Right lobe of liver (tissue), 6 donors: ENCODE measurements around the gene CELF4. TPM values are rescaled to one million over a fixed set of nuclear protein-coding genes. Genes with fewer than 3 reads are reported as not detected.

Experiments
- ATAC-seq, 4 donors: fragments of 200-7000 bp; cut with Tn5 transposase; one replicate each; pipeline ENCODE4 v1.9.1; 2020; ENCODE audit warnings: mild to moderate bottlenecking in 4 of 4, moderate library complexity in 4 of 4
- DNase-seq, 3 donors: peaks; one replicate each; pipeline ENCODE4 v3.0.0-alpha.2; 2020
- H3K27ac ChIP-seq, 3 donors: fragments of 200-600 bp; one replicate each; pipeline ENCODE4 v1.8.0; 2022
- H3K27me3 ChIP-seq, 2 donors: fragments of 200-600 bp; one replicate each; pipeline ENCODE4 v1.8.0; 2022
- H3K36me3 ChIP-seq, 4 donors: fragments of 200-600 bp; sonication (generic) in 1 of 4; one replicate each; pipeline versions ENCODE4 v1.5.1 to v1.8.0; 2017 to 2022; ENCODE audit warnings: control low read depth in 1 of 4
- H3K4me1 ChIP-seq, 4 donors: fragments of 200-600 bp; sonication (generic) in 1 of 4; one replicate each; pipeline versions ENCODE4 v1.5.1 to v1.8.0; 2017 to 2022; ENCODE audit warnings: control low read depth in 1 of 4
- H3K4me3 ChIP-seq, 3 donors: fragments of 200-600 bp; one replicate each; pipeline ENCODE4 v1.8.0; 2022
- H3K9me3 ChIP-seq, 4 donors: fragments of 200-600 bp; sonication (generic) in 1 of 4; one replicate each; pipeline versions ENCODE4 v1.5.1 to v1.8.0; 2017 to 2022; ENCODE audit warnings: control low read depth in 1 of 4
- CTCF ChIP-seq, 4 donors: fragments of 200-600 bp in 3 of 4; fragments of 450-650 bp in 1 of 4; IDR thresholded peaks; one replicate each; pipeline versions ENCODE4 v1.5.1 to v1.8.0; 2016 to 2022; ENCODE audit warnings: antibody characterized with exemption in 4 of 4, mild to moderate bottlenecking in 2 of 4
- POLR2A ChIP-seq: fragments of 450-650 bp; IDR thresholded peaks from one replicate; pipeline ENCODE4 v1.6.1; 2017; ENCODE audit warnings: antibody characterized with exemption, mild to moderate bottlenecking
- WGBS: methylation state at CpG from one replicate; pipeline ENCODE4 v1.1.6; 2018; ENCODE audit warnings: low coverage, low lambda C conversion rate; ENCODE audit not compliant: insufficient coverage; ENCODE audit errors: missing lambda C conversion rate; 5-methylcytosine and 5-hydroxymethylcytosine counted together
- intact Hi-C, 2 donors: fragments of 100-400 bp; cut with DNase I; formaldehyde crosslinking; loops; one replicate each; pipeline versions ENCODE4 v1.11.2 to v1.14.1; 2022
- total RNA-seq, 6 experiments: library from RNA; depleted of rRNA in 2 of 6; stranded (reverse); fragments of >200 nt in 2 of 6; fragmentation: NEBNext Ultra II Directional in 3 of 6; extraction: Animal tissue kit (Norgen Biotek cat#: 25700) in 3 of 6; gene quantifications; one replicate each; pipeline versions ENCODE4 v1.1.0 to v1.2.4, GENCODE V29; 2016 to 2023
- donor health status: DM: no; HTN: yes; CAD: no.
- donor health status: DM: no; HTN: no; CAD: no.
- donor health status: DM: no; HTN: no; CAD: no.
- donor health status: DM: no; HTN: yes; CAD: no.
- donor health status: DM: no; HTN: yes; CAD: no.

The CELF4 gene
- total RNA-seq, 6 experiments from 2014 or later: 0.06 TPM; not detected in 5

DNA sequence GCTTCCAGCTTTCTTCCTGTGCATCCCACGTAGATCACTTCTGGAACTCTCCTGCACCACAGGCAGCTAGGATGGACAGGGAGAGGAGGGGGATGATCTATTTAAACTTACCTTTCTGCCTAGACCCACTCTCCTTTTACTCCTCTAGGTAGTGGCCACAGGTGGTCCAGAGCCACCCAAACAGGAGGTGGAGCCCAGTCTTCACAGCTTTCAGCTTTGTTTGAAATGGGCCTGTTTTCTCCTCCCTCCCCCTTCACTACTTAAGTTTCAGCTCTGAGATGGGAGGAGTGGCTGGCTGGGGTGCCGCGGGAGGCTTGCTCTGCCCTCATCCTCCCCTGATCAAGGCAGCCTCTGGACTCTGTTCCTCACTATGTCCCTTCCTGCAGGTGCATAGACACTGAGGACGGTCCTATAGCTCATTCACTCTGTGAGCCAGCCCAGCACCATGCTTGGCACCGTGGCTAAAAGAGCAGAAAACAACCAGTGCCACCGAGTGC is 12.6 kb upstream of the CELF4 start:
- no peak for DNase-seq

DNA sequence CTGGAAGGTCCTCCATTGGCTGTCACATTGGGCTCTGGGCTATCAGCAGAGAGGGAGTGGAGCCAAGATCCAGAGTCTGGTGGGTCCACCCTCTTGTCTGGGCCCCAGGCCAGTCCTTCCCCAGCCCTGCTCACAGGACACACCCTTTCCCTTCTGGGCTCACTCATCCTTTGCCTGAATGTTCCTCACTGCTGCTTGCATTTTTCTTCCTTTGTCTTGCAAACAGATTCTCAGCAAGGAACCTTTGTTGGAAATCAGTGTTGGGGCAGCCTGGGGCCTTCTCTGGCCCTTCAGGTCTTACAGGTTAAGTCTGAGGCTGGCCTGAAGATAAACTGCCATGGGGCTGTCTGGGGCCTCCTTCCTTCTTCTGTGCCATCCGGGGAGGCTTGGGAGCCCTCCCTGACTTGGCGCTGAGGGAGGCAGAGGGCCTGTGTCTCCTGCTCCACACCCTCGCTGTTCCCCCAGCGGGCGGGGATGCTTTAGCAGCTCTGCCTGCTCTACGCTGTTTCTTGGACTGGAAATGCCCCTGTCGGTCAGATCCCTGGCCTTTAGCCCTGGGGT is 11.5 kb upstream of the CELF4 start:
- ATAC-seq (peak in 1 of 4 donors; percentile 15), DNase-seq (no peak)
- Histone ChIP-seq H3K4me1 (no peaks in the 10 kb centered on the region), H3K9me3 (no peaks in the 10 kb centered on the region), H3K27me3 (no peaks in the 10 kb centered on the region), H3K27ac (no peak overlapping the region), H3K36me3 (no peaks in the 10 kb centered on the region), H3K4me3 (no peak overlapping the region)
- 20% methylated on average over 2 of the region's 7 CpGs for WGBS
- no peak for TF ChIP-seq POLR2A
- TF ChIP-seq CTCF (IDR thresholded peaks at IDR 0.05): no peak
- intact Hi-C loops: no loop called here

More for the DNA sequence above, 12.6 kb upstream of the CELF4 start:
- H3K9me3 ChIP-seq: no peaks in the 10 kb centered on the region
- no peak overlapping the region for H3K4me3 ChIP-seq
- no peak overlapping the region for H3K27ac ChIP-seq
- TF ChIP-seq CTCF (IDR thresholded peaks at IDR 0.05): no peak
- TF ChIP-seq POLR2A: no peak
- ATAC-seq: no peak
- WGBS: 20% methylated on average over 4 of the region's 6 CpGs
- H3K4me1 ChIP-seq: no peaks in the 10 kb centered on the region
- intact Hi-C loops: no loop called here
- no peaks in the 10 kb centered on the region for H3K27me3 ChIP-seq
- no peaks in the 10 kb centered on the region for H3K36me3 ChIP-seq

- no peaks in the 10 kb centered on the region for H3K4me1 ChIP-seq
- H3K36me3 ChIP-seq: no peaks in the 10 kb centered on the region
- TF ChIP-seq CTCF (IDR thresholded peaks at IDR 0.05) (no peak), POLR2A (no peak)
- intact Hi-C loops: no loop called here
- no peaks in the 10 kb centered on the region for H3K9me3 ChIP-seq
- H3K27me3 ChIP-seq: no peaks in the 10 kb centered on the region
- no peak overlapping the region for H3K27ac ChIP-seq
- ATAC-seq (no peak), DNase-seq (no peak)
- H3K4me3 ChIP-seq: no peak overlapping the region
- 59% methylated on average over 6 of the region's 10 CpGs for WGBS
Observed at GRCh38 chr18:37575646-37576045, 10.0 kb upstream of the CELF4 start.

GRCh38 chr18:37574113-37574512 is 8.5 kb upstream of the CELF4 start:
- TF ChIP-seq CTCF (IDR thresholded peaks at IDR 0.05): no peak
- TF ChIP-seq POLR2A: no peak
- Histone ChIP-seq H3K4me1 (no peaks in the 10 kb centered on the region), H3K27ac (no peak overlapping the region), H3K36me3 (no peaks in the 10 kb centered on the region), H3K9me3 (no peaks in the 10 kb centered on the region), H3K27me3 (no peaks in the 10 kb centered on the region), H3K4me3 (no peak overlapping the region)
- DNase-seq (no peak), ATAC-seq (no peak)
- WGBS: no CpG with 5 or more reads among the region's 7 CpGs
- intact Hi-C loops: no loop called here

- DNase-seq: no peak
- Histone ChIP-seq H3K27me3 (no peaks in the 10 kb centered on the region), H3K4me1 (peaks cover 0 to under 1% (median 0%) of the 10 kb centered on the region in 4 donors), H3K9me3 (no peaks in the 10 kb centered on the region), H3K4me3 (no peak overlapping the region), H3K27ac (no peak overlapping the region), H3K36me3 (no peaks in the 10 kb centered on the region)
- ATAC-seq: no peak
- 60% methylated on average over 2 of the region's 3 CpGs for WGBS
- intact Hi-C loops: no loop called here
- no peak for TF ChIP-seq CTCF (IDR thresholded peaks at IDR 0.05)
- no peak for TF ChIP-seq POLR2A
Observed at GRCh38 chr18:37572736-37573135, 7.1 kb upstream of the CELF4 start.
